Osteoblast (primary cell): ENCODE measurements around the gene INVS. TPM values are rescaled to one million over a fixed set of nuclear protein-coding genes. Genes with fewer than 3 reads are reported as not detected.
"Not testable (repeated sequence)": the region's sequence is repeated elsewhere in the genome, so short reads cannot be mapped to it uniquely, and the experiment has no call there.

ENCODE experiments used
- DNase-seq: peaks from one replicate; pipeline ENCODE4 v3.0.0; 2011; ENCODE audit warnings: low spot score, mixed read lengths; ENCODE audit not compliant: insufficient read length; ENCODE audit errors: missing footprints
- H2AFZ ChIP-seq: 2 replicates; pipeline ENCODE4 v1.6.0; 2011; ENCODE audit warnings: mild to moderate bottlenecking, low read length
- H3K27ac ChIP-seq: 2 replicates; pipeline ENCODE4 v1.5.1; 2011; ENCODE audit warnings: mild to moderate bottlenecking, low read depth, low read length, moderate library complexity
- H3K27me3 ChIP-seq: 2 replicates; pipeline ENCODE4 v1.6.0; 2012; ENCODE audit warnings: mild to moderate bottlenecking, control low read depth, inconsistent platforms, low read length, moderate library complexity; ENCODE audit not compliant: insufficient read depth
- H3K36me3 ChIP-seq: 2 replicates; pipeline ENCODE4 v1.5.1; 2011; ENCODE audit warnings: mild to moderate bottlenecking, low read length, control low read depth, moderate library complexity; ENCODE audit not compliant: insufficient read depth
- H3K4me1 ChIP-seq: 2 replicates; pipeline ENCODE4 v1.5.1; 2011; ENCODE audit warnings: mild to moderate bottlenecking, low read length, control low read depth, moderate library complexity; ENCODE audit not compliant: insufficient read depth
- H3K4me2 ChIP-seq: 2 replicates; pipeline ENCODE4 v1.6.0; 2011; ENCODE audit warnings: mild to moderate bottlenecking, low read length; ENCODE audit not compliant: insufficient read depth
- H3K4me3 ChIP-seq: fragments of 200-600 bp; sonication (generic); 3 replicates; pipeline ENCODE4 v1.5.1; 2012; ENCODE audit warnings: mild to moderate bottlenecking, low read length, inconsistent platforms; ENCODE audit not compliant: insufficient read depth
- H3K79me2 ChIP-seq: 2 replicates; pipeline ENCODE4 v1.6.0; 2012; ENCODE audit warnings: mild to moderate bottlenecking, low read length, control low read depth, inconsistent platforms; ENCODE audit not compliant: insufficient read depth
- H3K9me3 ChIP-seq: 2 replicates; pipeline ENCODE4 v1.5.1; 2011; ENCODE audit warnings: low read depth, low read length, control low read depth
- H4K20me1 ChIP-seq: 2 replicates; pipeline ENCODE4 v1.6.0; 2012; ENCODE audit warnings: mild to moderate bottlenecking, low read length, control low read depth; ENCODE audit not compliant: insufficient read depth
- total RNA-seq: library from RNA; depleted of rRNA; stranded (reverse); fragments of >200 nt; gene quantifications from 2 replicates; pipeline ENCODE4 v1.2.3, GENCODE V29; 2012
- TF ChIP-seq, protein P1 (sequence below): IDR thresholded peaks from 2 replicates; pipeline ENCODE4 v1.5.1; 2011; ENCODE audit warnings: mild to moderate bottlenecking, low read depth, low read length, moderate library complexity; ENCODE audit errors: extremely low read depth

The INVS gene
- total RNA-seq, 1 donor, result 27.1 TPM

GRCh38 chr9:100324594-100325200, 225.7 kb downstream of the INVS start:
- no peak for DNase-seq
- Histone ChIP-seq H4K20me1 (peaks cover 3% of the 10 kb centered on the region), H3K27me3 (no peaks in the 10 kb centered on the region), H3K4me3 (no peak overlapping the region), H3K79me2 (peaks cover 3% of the 10 kb centered on the region), H3K4me2 (no peak overlapping the region), H3K4me1 (no peaks in the 10 kb centered on the region), H3K9me3 (no peaks in the 10 kb centered on the region), H3K27ac (no peak overlapping the region), H2AFZ (no peak overlapping the region), H3K36me3 (peaks cover 38% of the 10 kb centered on the region)
- TF ChIP-seq, protein P1, sequence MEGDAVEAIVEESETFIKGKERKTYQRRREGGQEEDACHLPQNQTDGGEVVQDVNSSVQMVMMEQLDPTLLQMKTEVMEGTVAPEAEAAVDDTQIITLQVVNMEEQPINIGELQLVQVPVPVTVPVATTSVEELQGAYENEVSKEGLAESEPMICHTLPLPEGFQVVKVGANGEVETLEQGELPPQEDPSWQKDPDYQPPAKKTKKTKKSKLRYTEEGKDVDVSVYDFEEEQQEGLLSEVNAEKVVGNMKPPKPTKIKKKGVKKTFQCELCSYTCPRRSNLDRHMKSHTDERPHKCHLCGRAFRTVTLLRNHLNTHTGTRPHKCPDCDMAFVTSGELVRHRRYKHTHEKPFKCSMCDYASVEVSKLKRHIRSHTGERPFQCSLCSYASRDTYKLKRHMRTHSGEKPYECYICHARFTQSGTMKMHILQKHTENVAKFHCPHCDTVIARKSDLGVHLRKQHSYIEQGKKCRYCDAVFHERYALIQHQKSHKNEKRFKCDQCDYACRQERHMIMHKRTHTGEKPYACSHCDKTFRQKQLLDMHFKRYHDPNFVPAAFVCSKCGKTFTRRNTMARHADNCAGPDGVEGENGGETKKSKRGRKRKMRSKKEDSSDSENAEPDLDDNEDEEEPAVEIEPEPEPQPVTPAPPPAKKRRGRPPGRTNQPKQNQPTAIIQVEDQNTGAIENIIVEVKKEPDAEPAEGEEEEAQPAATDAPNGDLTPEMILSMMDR, result peak; percentile 60

DNA sequence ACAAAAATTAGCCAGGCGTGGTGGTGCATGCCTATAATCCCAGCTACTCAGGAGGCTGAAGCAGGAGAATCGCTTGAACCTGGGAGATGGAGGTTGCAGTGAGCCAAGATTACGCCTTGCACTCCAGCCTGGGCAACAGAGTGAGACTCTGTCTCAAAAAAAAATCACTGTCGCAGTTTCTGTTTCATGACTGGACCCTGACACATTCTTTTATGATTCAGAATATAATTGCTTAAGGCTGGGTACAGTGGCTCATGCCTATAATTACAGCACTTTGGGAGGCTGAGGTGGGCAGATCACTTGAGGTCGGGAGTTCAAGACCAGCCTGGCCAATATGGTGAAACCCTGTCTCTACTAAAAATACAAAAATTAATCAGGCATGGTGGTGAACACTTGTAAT, 239.7 kb downstream of the INVS start:
- not testable (repeated sequence) for H3K9me3 ChIP-seq, H3K4me3 ChIP-seq, H2AFZ ChIP-seq, H3K27me3 ChIP-seq, DNase-seq, H4K20me1 ChIP-seq, H3K27ac ChIP-seq, H3K36me3 ChIP-seq, H3K4me1 ChIP-seq, H3K4me2 ChIP-seq
- peaks cover 62% of the 10 kb centered on the region for H3K79me2 ChIP-seq

GRCh38 chr9:100340224-100340623, 241.2 kb downstream of the INVS start:
- Histone ChIP-seq H3K4me3 (no peak overlapping the region), H3K4me2 (no peak overlapping the region), H3K36me3 (peaks cover 9% of the 10 kb centered on the region), H3K27me3 (no peaks in the 10 kb centered on the region), H4K20me1 (no peaks in the 10 kb centered on the region), H3K79me2 (peaks cover 67% of the 10 kb centered on the region), H3K9me3 (no peaks in the 10 kb centered on the region), H2AFZ (no peak overlapping the region), H3K4me1 (no peaks in the 10 kb centered on the region), H3K27ac (no peak overlapping the region)
- no peak for DNase-seq
- TF ChIP-seq, protein P1, result no peak

- H3K4me2 ChIP-seq, result no peak overlapping the region
- peaks cover 4% of the 10 kb centered on the region for H4K20me1 ChIP-seq
- H3K4me1 ChIP-seq, result peaks cover 4% of the 10 kb centered on the region
- H3K9me3 ChIP-seq, result no peaks in the 10 kb centered on the region
- no peak for DNase-seq
- no peak overlapping the region for H3K27ac ChIP-seq
- no peak overlapping the region for H2AFZ ChIP-seq
- no peaks in the 10 kb centered on the region for H3K27me3 ChIP-seq
- no peak overlapping the region for H3K4me3 ChIP-seq
- TF ChIP-seq, protein P1, result no peak
- H3K79me2 ChIP-seq, result peaks cover 77% of the 10 kb centered on the region
- H3K36me3 ChIP-seq, result peaks cover 21% of the 10 kb centered on the region
Measured at GRCh38 chr9:100341889-100342288, 242.8 kb downstream of the INVS start.
